Glutamatergic neuron (in vitro differentiated cells): ENCODE data around the gene LRP4. TPM values are rescaled to one million over a fixed set of nuclear protein-coding genes. Genes with fewer than 3 reads are reported as not detected.

ENCODE experiments used
- DNase-seq: peaks from one replicate; pipeline ENCODE4 v3.0.0; 2022
- H3K27ac Mint-ChIP-seq: one replicate; pipeline ENCODE4 v1.8.0; 2020; ENCODE audit warnings: mild to moderate bottlenecking, mixed read lengths, inconsistent platforms; ENCODE audit not compliant: unreplicated experiment
- H3K27me3 Mint-ChIP-seq: one replicate; pipeline ENCODE4 v1.8.0; 2020; ENCODE audit warnings: mild to moderate bottlenecking, moderate library complexity, mixed read lengths, inconsistent platforms; ENCODE audit not compliant: unreplicated experiment
- H3K36me3 Mint-ChIP-seq: one replicate; pipeline ENCODE4 v1.8.0; 2020; ENCODE audit warnings: mild to moderate bottlenecking, mixed read lengths, inconsistent platforms; ENCODE audit not compliant: unreplicated experiment
- H3K4me1 Mint-ChIP-seq: one replicate; pipeline ENCODE4 v1.8.0; 2020; ENCODE audit warnings: mild to moderate bottlenecking, low read depth, mixed read lengths, inconsistent platforms; ENCODE audit not compliant: unreplicated experiment
- H3K4me3 Mint-ChIP-seq: one replicate; pipeline ENCODE4 v1.8.0; 2020; ENCODE audit warnings: mild to moderate bottlenecking, mixed read lengths, inconsistent platforms; ENCODE audit not compliant: unreplicated experiment
- H3K9me3 Mint-ChIP-seq: one replicate; pipeline ENCODE4 v1.8.0; 2020; ENCODE audit warnings: mild to moderate bottlenecking, moderate library complexity, mixed read lengths, inconsistent platforms; ENCODE audit not compliant: unreplicated experiment
- total RNA-seq: library from RNA; stranded (reverse); fragmentation: NEBNext Ultra II Directional; extraction: Animal tissue kit (Norgen Biotek cat#: 25700); gene quantifications from one replicate; pipeline ENCODE4 v1.2.1, GENCODE V29; 2021; ENCODE audit not compliant: unreplicated experiment
- TF ChIP-seq, protein P1 (sequence below): fragments of 200-600 bp; sonication (generic); IDR thresholded peaks from one replicate; pipeline ENCODE4 v1.5.0; 2021; ENCODE audit not compliant: partially characterized antibody, unreplicated experiment

LRP4 gene
- total RNA-seq, 1 donor from 2014 or later, result 25.0 TPM

DNA sequence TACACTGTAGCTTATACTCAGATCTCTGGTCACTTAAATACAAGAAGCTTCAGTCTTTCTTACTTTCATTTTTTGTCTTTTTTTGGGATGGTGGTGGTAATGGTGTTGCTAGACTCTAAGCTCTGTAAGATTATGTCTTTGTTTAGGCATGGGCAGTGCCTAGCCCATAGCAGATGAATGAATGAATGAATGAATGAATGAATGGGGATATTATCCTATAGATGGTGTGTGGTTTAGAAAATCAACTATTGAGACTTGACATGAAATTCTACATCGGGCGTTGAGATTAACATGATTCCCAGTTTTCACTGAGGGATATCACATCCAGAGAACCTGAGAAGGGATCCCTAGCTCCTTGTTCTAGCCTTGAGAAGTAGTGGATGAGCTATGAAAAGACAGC is 62.5 kb downstream of the LRP4 start:
- H3K27me3 Mint-ChIP-seq, result peaks cover 5% of the 10 kb centered on the region
- peaks cover 2% of the 10 kb centered on the region for H3K9me3 Mint-ChIP-seq
- peaks cover 4% of the 10 kb centered on the region for H3K36me3 Mint-ChIP-seq
- no peak for DNase-seq
- no peak overlapping the region for H3K4me3 Mint-ChIP-seq
- TF ChIP-seq, protein P1, sequence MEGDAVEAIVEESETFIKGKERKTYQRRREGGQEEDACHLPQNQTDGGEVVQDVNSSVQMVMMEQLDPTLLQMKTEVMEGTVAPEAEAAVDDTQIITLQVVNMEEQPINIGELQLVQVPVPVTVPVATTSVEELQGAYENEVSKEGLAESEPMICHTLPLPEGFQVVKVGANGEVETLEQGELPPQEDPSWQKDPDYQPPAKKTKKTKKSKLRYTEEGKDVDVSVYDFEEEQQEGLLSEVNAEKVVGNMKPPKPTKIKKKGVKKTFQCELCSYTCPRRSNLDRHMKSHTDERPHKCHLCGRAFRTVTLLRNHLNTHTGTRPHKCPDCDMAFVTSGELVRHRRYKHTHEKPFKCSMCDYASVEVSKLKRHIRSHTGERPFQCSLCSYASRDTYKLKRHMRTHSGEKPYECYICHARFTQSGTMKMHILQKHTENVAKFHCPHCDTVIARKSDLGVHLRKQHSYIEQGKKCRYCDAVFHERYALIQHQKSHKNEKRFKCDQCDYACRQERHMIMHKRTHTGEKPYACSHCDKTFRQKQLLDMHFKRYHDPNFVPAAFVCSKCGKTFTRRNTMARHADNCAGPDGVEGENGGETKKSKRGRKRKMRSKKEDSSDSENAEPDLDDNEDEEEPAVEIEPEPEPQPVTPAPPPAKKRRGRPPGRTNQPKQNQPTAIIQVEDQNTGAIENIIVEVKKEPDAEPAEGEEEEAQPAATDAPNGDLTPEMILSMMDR, result no peak
- no peak overlapping the region for H3K27ac Mint-ChIP-seq
- no peaks in the 10 kb centered on the region for H3K4me1 Mint-ChIP-seq

- Mint-ChIP-seq H3K9me3 (peaks cover 2% of the 10 kb centered on the region), H3K4me3 (no peak overlapping the region), H3K27ac (no peak overlapping the region), H3K36me3 (peaks cover 4% of the 10 kb centered on the region), H3K4me1 (no peaks in the 10 kb centered on the region), H3K27me3 (peaks cover 5% of the 10 kb centered on the region)
- DNase-seq, result no peak
- TF ChIP-seq, protein P1, result no peak
These were observed 63.2 kb downstream of the LRP4 start for GRCh38 chr11:46855167-46855566.

DNA sequence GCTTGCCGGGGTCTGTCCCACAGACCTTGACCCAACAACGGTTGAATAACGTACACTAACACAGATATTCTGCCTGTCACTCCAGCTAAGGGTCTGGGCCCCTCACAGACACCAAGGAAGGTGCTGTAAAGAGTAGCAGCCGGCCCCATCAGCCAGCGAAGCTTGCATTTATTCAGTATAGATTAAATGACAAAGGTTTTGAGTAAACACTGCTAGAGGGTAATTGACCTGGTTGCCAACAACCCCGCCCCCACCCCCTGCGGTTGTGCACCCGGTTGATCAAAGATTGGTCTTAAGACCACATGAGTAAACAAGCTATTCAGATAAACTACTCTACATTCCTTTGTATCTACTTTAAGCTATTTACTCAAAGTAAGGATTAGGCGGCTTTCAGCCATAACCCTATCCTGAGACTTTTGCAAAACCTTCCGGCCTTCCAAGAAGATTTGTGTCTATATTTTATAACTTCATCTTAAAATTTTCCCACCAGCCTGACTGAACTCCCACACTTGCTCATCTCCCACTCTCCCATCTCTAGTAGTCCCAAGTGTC is 67.4 kb downstream of the LRP4 start:
- Mint-ChIP-seq H3K4me1 (no peaks in the 10 kb centered on the region), H3K4me3 (no peak overlapping the region), H3K27me3 (peaks cover 6% of the 10 kb centered on the region), H3K27ac (no peak overlapping the region), H3K36me3 (peaks cover 4% of the 10 kb centered on the region), H3K9me3 (peaks cover 2% of the 10 kb centered on the region)
- TF ChIP-seq, protein P1, result no peak
- no peak for DNase-seq

GRCh38 chr11:46849631-46850030 is 68.7 kb downstream of the LRP4 start:
- H3K27ac Mint-ChIP-seq, result no peak overlapping the region
- no peak overlapping the region for H3K4me3 Mint-ChIP-seq
- H3K36me3 Mint-ChIP-seq, result peaks cover 4% of the 10 kb centered on the region
- peaks cover 6% of the 10 kb centered on the region for H3K27me3 Mint-ChIP-seq
- H3K4me1 Mint-ChIP-seq, result no peaks in the 10 kb centered on the region
- TF ChIP-seq, protein P1, result no peak
- DNase-seq, result no peak
- H3K9me3 Mint-ChIP-seq, result peaks cover 2% of the 10 kb centered on the region

DNA sequence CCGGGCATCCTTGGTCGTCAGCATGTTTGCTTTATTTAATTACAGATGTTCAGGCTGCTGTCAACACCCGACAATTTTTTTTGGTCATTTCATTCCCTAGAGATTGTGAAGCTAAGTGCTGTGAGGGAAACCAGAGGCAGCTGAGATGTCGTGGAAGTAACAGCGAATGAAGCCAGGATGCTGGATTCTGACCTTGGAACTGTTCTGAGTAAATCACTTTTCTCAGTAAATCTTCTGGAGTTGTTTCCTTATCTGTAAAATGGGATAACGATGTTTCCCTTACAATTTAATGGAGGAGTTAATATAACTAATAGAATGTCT is 71.9 kb downstream of the LRP4 start:
- DNase-seq, result no peak
- peak overlapping the region; percentile 92 for H3K4me3 Mint-ChIP-seq
- H3K4me1 Mint-ChIP-seq, result peaks cover 4% of the 10 kb centered on the region
- peaks cover 4% of the 10 kb centered on the region for H3K36me3 Mint-ChIP-seq
- H3K27ac Mint-ChIP-seq, result peak overlapping the region; percentile 89
- TF ChIP-seq, protein P1, result no peak
- H3K27me3 Mint-ChIP-seq, result peaks cover 6% of the 10 kb centered on the region
- H3K9me3 Mint-ChIP-seq, result no peaks in the 10 kb centered on the region
